ENCODE measurements around the gene DPM3. TPM values are rescaled to one million over a fixed set of nuclear protein-coding genes. Genes with fewer than 3 reads are reported as not detected.

DPM3 gene
- total and polyA plus RNA-seq, 2 of the 13 experiments (the other 11 are each of a cell fraction or from before 2014, with no cell fraction given): 23.2 to 53.4 TPM

- Histone ChIP-seq H3K27ac (ENCODE audit: extremely low read length, insufficient read depth, low read length) (peak overlapping the region; percentile 89), H4K20me1 (ENCODE audit: insufficient read depth, low read length) (peaks cover 60% of the 10 kb centered on the region), H3K27me3 (ENCODE audit: control insufficient read depth in 1 of 2, insufficient read depth in 2 of 2, low read length in 2 of 2) (no peaks in the 10 kb centered on the region; a peak in 1 of 5 replicates), H3K4me2 (ENCODE audit: low read depth, low read length) (peak overlapping the region; percentile 89), H3K4me1 (ENCODE audit: insufficient read depth, low read length) (peaks cover 76% of the 10 kb centered on the region), H3K9me3 (ENCODE audit: low read length) (no peaks in the 10 kb centered on the region), H3K9ac (ENCODE audit: insufficient read depth, low read depth, low read length) (no peak overlapping the region), H2AFZ (ENCODE audit: low read length) (no peak overlapping the region), H3K4me3 (replicated peaks in 1 of 3; ENCODE audit: insufficient read depth in 1 of 3, low read depth in 2 of 3, low read length in 3 of 3) (peak overlapping the region; percentile 6 to 84 (median 23); a peak in 5 of 6 replicates), H3K79me2 (ENCODE audit: insufficient read depth, low read length) (peaks cover 62% of the 10 kb centered on the region), H3K36me3 (replicated peaks in 1 of 2; ENCODE audit: control insufficient read depth in 1 of 2, insufficient read depth in 2 of 2, low read length in 2 of 2) (peaks cover 17 to 52% of the 10 kb centered on the region in 2 experiments)
- peak; percentile 3 for ATAC-seq
- CTCF ChIA-PET (ENCODE audit: low intra/inter-chr PET ratio, low total read pairs): interaction anchor here (3.2 kb wide), 1 partner anchor 41 kb away, joined by 18 read pairs; no protein-coding TSS in a partner anchor
- DNase-seq (ENCODE audit: low spot score): peak; percentile 54
- in situ Hi-C loops (cut with HindIII; ENCODE audit: extremely low pct_ligation_motif_present, low pct_unique_long_range_greater_than_20kb): no loop called here
- intact Hi-C loops (cut with micrococcal nuclease; ENCODE audit: unreplicated experiment): no loop called here
- POLR2A ChIA-PET: interaction anchor here (0.7 to 7.4 kb wide), 7 partner anchors 9 to 49 kb away, joined by 3 to 144 read pairs (median 6); partner anchors contain the start of genes EFNA1 and KRTCAP2
- 28% methylated on average over 6 of the region's 7 CpGs for WGBS (ENCODE audit: low lambda C conversion rate)
- no TSS peak for BruUV-seq (replicated peaks)
- FAIRE-seq: peak; percentile 18
- 0 out of 2 replicates have a peak, but pooled peaks have one; percentile 16 for TF ChIP-seq HNRNPL (IDR thresholded peaks at IDR 0.05; ENCODE audit: low read depth, low read length)
- TF ChIP-seq MXD1 (CRISPR knock-in tag; IDR thresholded peaks at IDR 0.05): no peak
- no peak for TF ChIP-seq MTF2 (CRISPR knock-in tag; IDR thresholded peaks at IDR 0.05; ENCODE audit: borderline replicate concordance)
- no peak for TF ChIP-seq CENPX (CRISPR knock-in tag; IDR thresholded peaks at IDR 0.05)
- no peak for TF ChIP-seq POLR2AphosphoS5 (IDR thresholded peaks at IDR 0.05; ENCODE audit: low read depth, low read length)
- TF ChIP-seq ZMYM3 (CRISPR knock-in tag; IDR thresholded peaks at IDR 0.05): no peak
- no peak for TF ChIP-seq ZNF646 (CRISPR knock-in tag; IDR thresholded peaks at IDR 0.05)
- TF ChIP-seq ZFP1 (CRISPR knock-in tag; IDR thresholded peaks at IDR 0.05): no peak
- no peak for TF ChIP-seq SP2 (CRISPR knock-in tag; IDR thresholded peaks at IDR 0.05)
- TF ChIP-seq WIZ (CRISPR knock-in tag; IDR thresholded peaks at IDR 0.05): no peak
- TF ChIP-seq MYPOP (CRISPR knock-in tag; IDR thresholded peaks at IDR 0.05): no peak
- no peak for TF ChIP-seq ZNF335 (CRISPR knock-in tag; IDR thresholded peaks at IDR 0.05)
- TF ChIP-seq ETS1 (CRISPR knock-in tag; IDR thresholded peaks at IDR 0.05): no peak
- no peak for TF ChIP-seq SRSF9 (IDR thresholded peaks at IDR 0.05; ENCODE audit: borderline replicate concordance, insufficient read depth, low read depth, low read length, poor library complexity, severe bottlenecking)
- TF ChIP-seq ZNF761 (CRISPR knock-in tag; conservative IDR thresholded peaks at IDR 0.05): no peak
Observed at GRCh38 chr1:155133799-155134281, 6.5 kb downstream of the DPM3 start.
